GM18526 (cell line): ENCODE data around the gene EVL.

Source experiments
- POLR2A ChIP-seq: IDR thresholded peaks from 3 replicates; pipeline ENCODE4 v1.6.1; 2011; ENCODE audit not compliant: insufficient read length; ENCODE audit errors: extremely low read depth

Gene EVL

DNA sequence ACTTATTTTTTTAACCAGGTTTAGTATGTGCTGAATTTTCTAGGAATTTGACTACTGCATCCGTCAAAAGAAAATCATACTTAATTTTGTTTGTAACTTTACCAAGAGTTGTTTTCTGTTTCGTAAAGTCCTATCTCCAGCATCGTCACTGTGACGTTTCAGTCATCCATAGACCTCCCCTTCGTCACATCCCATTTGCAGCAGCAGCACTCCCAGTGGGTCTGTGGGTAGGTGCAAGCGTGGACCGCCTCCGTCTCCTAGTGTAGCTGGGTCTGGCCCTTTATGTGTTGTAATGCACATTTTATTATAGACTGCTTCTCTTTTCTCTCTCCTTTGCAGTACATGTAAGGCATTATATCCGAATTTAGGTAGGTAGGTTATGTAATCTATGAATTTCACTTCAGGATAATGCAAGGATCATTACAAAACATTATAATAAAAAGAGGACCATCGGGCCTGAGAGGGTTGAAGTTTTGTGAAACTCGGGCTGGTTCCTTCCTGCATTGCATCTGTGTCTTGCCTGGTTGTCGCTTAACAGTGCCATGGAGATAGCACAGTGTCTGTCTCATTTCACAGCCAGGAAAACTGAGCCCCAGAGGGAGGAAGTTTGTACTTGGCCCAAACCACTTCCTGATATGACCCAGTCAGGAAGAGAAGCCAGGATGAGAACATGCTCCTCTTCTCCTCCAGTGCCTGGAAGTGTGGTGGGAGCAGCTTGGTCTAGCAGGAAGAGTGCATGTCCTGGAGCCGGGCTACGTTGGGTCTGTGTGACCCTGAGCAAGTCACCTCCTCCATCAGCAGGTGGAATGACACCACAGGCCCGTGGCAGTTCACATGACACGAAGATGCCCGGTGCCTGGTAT lies 41.3 kb downstream of the EVL start:
- TF ChIP-seq POLR2A = no peak

DNA sequence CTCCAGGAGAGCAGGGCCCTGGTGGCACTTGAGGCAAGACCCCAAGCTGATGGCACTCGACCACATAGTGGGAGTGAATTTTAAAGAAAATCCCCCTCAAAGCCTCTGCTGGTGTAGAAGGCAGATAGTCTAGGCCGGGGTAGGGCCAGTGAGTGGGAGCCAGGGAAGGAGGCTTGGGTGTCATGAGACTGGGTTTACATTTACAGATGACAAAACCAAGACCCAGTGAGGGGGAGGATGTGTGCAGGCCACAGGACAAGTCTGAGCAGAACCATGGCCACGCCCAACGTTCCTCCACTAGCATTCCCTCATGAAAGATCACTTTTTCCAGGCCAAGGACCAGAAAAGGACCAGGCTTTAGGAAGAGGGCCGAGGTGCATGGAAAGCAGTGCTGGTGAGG lies 42.0 kb downstream of the EVL start:
- no peak for TF ChIP-seq POLR2A

DNA sequence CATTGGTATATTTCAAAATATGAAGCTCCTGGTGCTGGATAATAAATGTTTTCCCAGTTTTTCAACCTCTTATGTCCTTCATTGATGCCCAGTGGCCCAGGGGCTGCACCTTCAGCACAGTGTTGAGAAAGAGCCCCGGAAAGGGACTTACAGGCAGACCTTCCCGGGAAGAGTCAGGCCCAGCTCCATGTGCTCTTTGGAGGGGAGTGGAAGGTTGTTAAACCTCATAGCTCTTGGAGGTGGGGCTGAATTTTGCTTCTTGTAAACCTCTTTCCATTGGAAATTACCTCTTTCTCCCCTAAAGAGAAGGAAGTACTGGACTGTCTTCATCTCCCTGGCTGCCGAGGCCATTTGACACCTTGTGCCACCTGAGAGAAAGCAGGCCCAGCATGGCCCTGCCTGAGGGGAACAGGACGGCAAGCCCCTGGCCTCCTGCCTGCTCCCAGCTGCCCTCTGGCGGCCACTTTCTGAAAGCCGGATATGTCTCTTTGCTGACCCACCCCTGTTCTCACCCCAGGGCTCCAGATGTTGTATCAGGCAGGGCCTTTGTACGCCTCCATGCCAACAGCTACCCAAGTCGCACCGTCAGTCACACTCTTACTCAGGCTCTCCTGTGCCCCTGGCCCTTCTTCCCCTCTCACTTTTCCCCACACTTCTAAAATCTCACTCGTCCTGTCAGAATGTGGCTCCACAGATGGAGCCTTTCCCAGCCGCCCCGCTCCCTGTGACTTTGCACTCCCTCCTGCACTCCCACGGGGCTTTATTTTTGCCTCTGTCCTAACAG lies 43.0 kb downstream of the EVL start:
- TF ChIP-seq POLR2A = no peak

DNA sequence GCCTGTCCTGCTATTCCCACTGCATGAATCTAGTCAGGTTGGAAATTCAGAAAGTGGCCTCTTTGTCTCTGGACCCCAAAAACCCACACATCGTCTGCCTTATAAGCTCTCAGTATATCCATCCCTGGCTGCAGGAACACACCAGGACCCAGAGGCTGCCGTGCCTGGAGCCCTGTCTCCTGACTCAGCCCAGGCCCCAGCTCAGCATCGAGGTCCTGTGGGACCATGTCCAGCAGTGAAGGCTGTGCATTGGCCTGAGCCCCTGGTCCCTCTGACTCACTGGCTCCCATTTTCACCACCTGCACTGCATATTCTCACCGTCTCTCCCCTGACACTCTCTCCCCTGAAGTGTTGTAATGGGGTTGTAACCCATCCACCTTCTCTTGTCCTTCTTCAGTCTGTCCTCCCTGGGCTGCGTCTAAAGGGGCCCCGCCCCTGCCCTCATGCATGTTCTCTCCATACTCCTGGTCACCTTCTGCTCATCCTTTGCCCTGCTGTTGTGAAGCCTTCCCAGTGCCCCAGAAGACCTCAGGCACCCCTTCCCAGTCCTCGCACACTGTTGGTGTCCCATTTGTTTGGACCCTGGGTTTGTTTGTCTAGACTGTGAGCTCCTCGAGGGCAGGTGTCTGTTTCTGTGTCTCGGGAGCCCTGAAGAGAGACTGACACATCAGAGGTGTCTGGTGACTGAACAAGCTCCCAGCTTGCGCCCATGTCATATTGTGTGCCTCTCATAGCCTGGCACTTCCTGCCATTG lies 43.8 kb downstream of the EVL start:
- no peak for TF ChIP-seq POLR2A

DNA sequence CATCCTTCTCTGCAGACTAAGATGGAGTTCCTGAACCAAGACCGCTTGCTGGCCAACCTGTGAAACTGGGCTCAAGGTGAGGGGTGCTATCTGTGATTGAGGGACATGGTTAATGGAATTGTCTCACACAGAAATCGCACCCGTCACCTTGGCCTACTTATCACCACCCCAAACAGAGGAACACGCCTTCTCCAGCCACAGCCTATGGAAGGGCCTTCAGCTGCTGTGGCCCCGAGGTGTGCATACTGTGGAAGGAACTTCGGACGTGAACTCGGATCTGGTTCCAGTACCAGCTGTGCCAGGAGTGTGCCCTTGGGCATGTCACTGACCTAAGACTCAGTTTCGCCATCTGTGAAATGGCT lies 44.4 kb downstream of the EVL start:
- no peak for TF ChIP-seq POLR2A

DNA sequence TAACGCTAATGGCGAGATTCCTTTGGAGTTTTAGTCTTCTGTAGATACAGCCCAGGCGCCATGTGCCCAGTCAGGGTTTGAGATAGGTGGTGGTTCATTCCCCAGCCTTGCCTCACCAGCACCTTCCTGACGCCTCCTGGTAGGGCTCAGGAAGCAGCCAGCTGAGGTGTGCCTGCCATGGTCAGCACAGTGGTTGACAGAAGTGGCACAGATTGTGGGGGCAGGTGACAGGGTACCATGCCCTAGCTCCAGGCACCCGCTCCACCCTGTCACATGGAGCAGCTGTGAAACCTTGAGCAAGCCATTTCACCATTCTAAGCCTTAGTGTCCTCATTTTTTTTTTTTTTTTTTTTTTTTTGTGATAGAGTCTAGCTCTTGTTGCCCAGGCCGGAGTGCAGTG lies 45.6 kb downstream of the EVL start:
- no peak for TF ChIP-seq POLR2A

DNA sequence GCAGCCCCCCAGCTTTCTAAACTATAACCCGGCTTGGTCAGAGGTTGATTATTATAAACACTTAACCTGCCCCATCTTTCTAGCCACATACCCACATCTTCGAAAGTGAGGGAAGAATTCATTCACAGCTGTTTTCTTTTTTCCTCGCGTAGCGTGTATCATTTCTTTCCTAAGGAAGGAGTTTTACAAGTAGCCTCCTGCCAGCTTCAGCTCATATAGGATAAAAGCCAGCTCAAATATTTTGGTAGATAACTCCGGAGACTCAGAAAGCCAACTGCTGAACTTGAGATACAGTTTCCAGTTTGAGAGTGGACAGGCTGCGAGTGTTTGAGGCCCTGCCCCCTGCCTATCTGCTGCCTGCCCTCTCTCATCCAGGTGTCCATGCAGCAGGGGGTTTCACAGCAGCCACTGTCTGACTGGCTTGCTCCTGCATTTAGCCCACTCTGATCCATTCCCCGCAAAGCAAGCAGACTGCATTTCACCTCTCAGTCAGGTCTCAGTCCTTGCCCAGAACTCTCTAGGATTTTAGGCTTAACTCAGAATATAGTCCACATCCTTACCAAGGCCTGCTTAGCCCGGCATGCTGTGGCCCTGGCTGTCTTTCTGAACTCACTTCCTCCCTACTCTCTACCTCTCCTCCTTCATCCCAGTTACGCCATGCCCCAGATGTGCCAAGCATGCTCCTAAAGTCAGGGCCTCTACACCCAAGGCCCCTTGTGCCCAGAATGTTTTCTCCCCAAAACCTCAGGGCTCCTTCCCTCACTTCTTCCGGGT lies 46.9 kb downstream of the EVL start:
- TF ChIP-seq POLR2A = no peak

DNA sequence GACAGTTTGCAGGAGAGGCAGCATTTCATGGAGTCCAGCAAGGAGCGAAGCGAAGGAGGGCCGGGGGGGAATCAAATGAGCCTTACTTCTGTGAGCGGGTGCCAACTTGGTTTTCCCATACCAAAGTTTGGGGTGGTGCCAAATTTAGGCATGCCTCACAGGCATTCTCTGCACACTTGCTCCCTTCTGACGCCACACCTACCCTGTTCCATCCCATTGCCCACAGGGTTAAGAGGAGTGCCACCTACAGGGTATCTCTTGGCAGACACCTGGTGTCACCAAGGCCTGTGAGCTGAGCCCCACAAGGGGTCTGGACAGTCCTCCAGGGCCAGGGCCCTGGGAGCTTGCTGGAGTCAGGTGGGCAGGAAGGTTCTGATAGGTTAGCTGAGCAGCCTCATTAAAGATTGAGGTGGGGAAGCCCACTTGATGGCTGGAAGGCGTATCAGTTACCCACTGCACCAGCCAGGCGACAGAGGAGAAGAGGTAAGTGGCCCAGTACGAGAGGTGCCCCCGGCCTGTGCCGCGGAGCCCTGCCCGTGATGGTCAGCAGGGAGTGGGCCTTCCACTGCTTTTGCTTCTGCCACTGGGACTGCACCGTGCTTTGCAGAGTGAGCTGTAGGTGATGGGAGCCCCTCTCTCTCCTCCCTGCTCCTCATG lies 49.0 kb downstream of the EVL start:
- TF ChIP-seq POLR2A = no peak

DNA sequence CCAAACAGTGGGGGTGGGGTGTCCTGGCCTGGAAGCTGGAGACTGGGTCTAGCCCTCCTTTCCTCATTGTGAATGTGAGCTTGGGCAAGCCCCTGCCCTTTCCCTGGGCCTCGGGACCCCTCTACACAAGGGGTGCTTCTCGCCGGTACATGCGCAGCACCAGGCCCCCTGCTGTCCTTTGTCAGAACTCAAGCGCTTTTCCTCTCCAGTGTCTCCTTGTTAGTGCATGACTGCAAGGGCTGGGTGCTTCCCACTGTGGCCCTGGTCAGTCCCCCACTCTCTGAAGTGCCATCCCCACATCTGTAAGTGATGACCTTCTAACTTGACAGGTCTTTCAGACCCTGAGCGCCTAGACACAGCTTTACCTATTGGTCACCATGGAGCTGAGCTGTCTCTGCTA lies 50.0 kb downstream of the EVL start:
- TF ChIP-seq POLR2A = no peak

DNA sequence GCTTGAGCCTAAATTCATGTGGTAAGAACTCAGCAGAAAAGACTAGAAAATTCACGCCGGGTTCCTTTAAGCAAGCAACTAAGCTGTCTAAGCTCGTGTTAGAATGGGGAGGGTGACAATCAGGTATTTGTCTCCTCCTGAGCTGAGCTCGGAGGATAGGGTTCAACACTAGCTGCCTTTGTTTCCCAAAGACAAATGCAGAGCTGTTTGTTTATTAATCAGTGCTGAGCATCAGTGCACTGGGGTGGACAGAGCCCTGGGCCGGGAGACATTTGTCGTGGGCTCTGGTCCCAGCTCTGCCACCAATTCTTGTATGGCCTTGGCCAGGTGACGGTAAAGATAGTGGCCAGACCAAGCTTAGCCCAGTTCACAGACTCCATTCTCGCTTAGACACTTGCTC lies 50.5 kb downstream of the EVL start:
- no peak for TF ChIP-seq POLR2A

DNA sequence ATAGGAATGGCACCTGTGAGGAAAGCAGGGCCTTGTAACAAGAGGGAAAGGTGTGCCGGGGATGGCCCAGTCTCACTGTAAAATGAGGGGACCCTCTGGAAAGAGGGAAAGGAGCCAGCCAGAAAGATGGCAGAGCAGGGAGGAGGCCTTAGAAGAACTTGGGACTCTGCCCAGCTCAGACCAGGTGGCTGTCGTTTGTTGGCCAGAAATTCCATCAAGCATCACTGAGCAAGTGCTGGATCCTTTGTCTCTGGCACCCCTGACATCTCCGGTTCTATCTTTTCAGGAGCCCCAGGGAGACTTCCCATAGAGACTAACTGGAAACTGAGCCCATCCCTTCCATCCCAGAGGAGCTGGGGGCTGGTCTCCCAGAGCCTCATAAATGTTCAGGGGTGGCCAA lies 50.9 kb downstream of the EVL start:
- TF ChIP-seq POLR2A = no peak

DNA sequence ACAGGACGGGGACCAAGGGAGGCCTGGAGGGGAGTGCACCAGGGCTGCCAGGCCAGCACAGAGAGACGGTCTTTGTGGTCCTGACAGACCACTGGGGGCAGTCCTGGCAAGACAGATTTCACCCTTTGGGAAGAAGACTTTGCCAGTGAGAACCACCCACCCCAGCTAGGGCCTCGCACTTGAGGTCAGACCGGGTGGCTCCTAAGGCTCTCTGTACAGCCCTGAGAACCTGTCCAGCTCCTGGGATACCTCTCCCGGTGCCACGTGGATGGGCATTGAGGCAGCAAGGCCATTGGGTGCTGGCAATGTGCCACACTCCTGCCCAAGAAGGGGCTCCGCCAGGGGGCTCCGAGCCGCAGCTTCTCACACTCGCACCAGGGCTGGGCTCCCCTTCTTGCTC lies 51.8 kb downstream of the EVL start:
- no peak for TF ChIP-seq POLR2A

DNA sequence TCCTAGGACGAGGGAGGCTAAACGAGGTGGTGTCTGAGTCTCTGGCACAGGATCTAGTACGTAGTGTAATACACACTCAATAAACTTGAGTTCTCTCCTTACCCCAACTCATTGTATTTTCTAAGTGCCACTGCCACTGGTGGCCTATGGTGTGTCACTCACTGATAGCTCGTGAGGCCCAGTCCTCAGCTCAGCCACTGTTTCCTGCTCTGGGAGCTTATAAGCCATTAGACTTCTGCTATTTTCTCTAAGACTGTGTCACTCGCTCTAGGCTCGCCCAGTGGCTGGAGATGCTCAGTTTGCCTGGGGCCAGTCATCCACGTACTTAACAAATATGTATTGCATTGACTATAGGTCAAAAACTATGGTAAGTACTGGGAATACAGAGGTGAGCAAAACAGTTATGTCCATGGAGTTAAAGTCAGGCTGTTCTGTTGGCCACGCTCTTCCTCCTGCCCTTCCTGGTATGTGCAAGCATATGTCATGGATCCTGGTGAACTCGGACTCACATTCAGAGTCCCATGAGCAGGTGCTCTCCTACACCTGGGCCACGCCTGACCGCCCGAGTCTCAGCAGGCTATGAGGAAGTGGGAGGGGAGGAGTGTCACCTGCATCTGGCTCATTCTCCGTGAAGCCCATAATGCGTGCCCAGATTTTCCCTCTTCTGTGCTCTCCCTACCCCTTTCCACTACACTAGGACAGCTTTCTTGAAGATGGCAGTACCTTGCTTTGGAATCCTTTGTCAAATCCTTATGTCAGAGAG lies 52.6 kb downstream of the EVL start:
- no peak for TF ChIP-seq POLR2A
